HCT116 (cell line): Measurements from ENCODE around the gene PTPA. TPM values are rescaled to one million over a fixed set of nuclear protein-coding genes. Genes with fewer than 3 reads are reported as not detected.

Experiments
- ATAC-seq: fragments of 200-7000 bp; cut with Tn5 transposase; 2 replicates; pipeline ENCODE4 v1.9.1; 2020; ENCODE audit warnings: mild to moderate bottlenecking, moderate library complexity
- BruUV-seq: library from RNA; stranded (reverse); fragments of 400-500 nt; replicated peaks from 2 replicates; lab custom pipeline; 2021; lab: Mats Ljungman, UMichigan
- CTCF ChIA-PET: fragments of 300-600 bp; sonication (Branson Sonifier 250); formaldehyde crosslinking; loops from one replicate; lab custom pipeline; 2021; ENCODE audit warnings: antibody characterized with exemption; lab: Charles Lee
- POLR2A ChIA-PET: fragments of 300-600, 350-600 bp; sonication (Branson Sonifier 250); formaldehyde crosslinking; loops from one replicate; lab custom pipeline; 2021; ENCODE audit warnings: antibody characterized with exemption; lab: Charles Lee
- RAD21 ChIA-PET, 2 experiments: fragments of 300-600 bp; sonication (Branson Sonifier 250); formaldehyde crosslinking; loops; one replicate each; lab custom pipeline; 2023; ENCODE audit warnings: low total read pairs in 2 of 2; ENCODE audit not compliant: uncharacterized antibody in 2 of 2, unreplicated experiment in 2 of 2, low non-redundant PET in 1 of 2; lab: Charles Lee
- DNase-seq: peaks from one replicate; pipeline ENCODE4 v3.0.0-alpha.2; 2010; ENCODE audit warnings: low read depth, low spot score
- H2AFZ ChIP-seq: fragments of 200-600 bp; shearing (Covaris generic), sonication (generic); 2 replicates; pipeline ENCODE4 v1.6.1; 2017; ENCODE audit warnings: low read depth, mixed run types, mixed read lengths, antibody characterized with exemption, low read length; ENCODE audit not compliant: poor library complexity, severe bottlenecking
- H3K27ac ChIP-seq: 2 replicates; pipeline ENCODE4 v1.5.1; 2012; ENCODE audit warnings: low read depth, low read length
- H3K27me3 ChIP-seq: fragments of 200-600 bp; sonication (generic); 2 replicates; pipeline ENCODE4 v1.6.1; 2016; ENCODE audit warnings: mixed run types, low read length, mixed read lengths; ENCODE audit not compliant: insufficient read depth
- H3K36me3 ChIP-seq, 2 experiments: fragments of 200-500 bp in 1 of 2; fragments of 200-600 bp in 1 of 2; sonication (Bioruptor generic) in 1 of 2; sonication (generic) in 1 of 2; 2 replicates each; pipeline versions ENCODE4 v1.5.1 to v1.6.1; 2014 to 2016; ENCODE audit warnings: low read length in 2 of 2, inconsistent platforms in 1 of 2, mixed read lengths in 1 of 2, mixed run types in 1 of 2; ENCODE audit not compliant: insufficient read depth in 2 of 2, control insufficient read depth in 1 of 2
- H3K4me1 ChIP-seq, 2 experiments: fragments of 200-600 bp in 1 of 2; sonication (generic) in 1 of 2; 2 replicates each; pipeline versions ENCODE4 v1.5.1 to v1.6.1; 2012 to 2017; ENCODE audit warnings: low read length in 2 of 2, inconsistent platforms in 1 of 2, mild to moderate bottlenecking in 1 of 2, mixed read lengths in 1 of 2, mixed run types in 1 of 2, moderate library complexity in 1 of 2; ENCODE audit not compliant: insufficient read depth in 2 of 2, control insufficient read depth in 1 of 2
- H3K4me2 ChIP-seq: fragments of 200-600 bp; sonication (generic); 2 replicates; pipeline ENCODE4 v1.6.1; 2017; ENCODE audit warnings: mixed run types, low read length, mixed read lengths
- H3K4me3 ChIP-seq, 2 experiments: fragments of 200-600 bp in 1 of 2; sonication (generic) in 1 of 2; replicated peaks in 1 of 2; 2 replicates each; pipeline ENCODE4 v1.5.1; 2011 to 2016; ENCODE audit warnings: low read length in 2 of 2, control low read depth in 1 of 2, low read depth in 1 of 2, mild to moderate bottlenecking in 1 of 2, mixed read lengths in 1 of 2, mixed run types in 1 of 2
- H3K79me2 ChIP-seq: fragments of 200-600 bp; sonication (generic); 2 replicates; pipeline ENCODE4 v1.6.1; 2017; ENCODE audit warnings: mild to moderate bottlenecking, mixed run types, low read length, moderate library complexity, mixed read lengths; ENCODE audit not compliant: insufficient read depth
- H3K9ac ChIP-seq: fragments of 200-600 bp; sonication (generic); 2 replicates; pipeline ENCODE4 v1.6.1; 2016; ENCODE audit warnings: low read length, mixed read lengths
- H3K9me2 ChIP-seq: fragments of 200-600 bp; sonication (generic), shearing (Covaris generic); 2 replicates; pipeline ENCODE4 v1.6.1; 2017; ENCODE audit warnings: mixed run types, mild to moderate bottlenecking, moderate library complexity; ENCODE audit not compliant: insufficient read depth
- H3K9me3 ChIP-seq, 2 experiments: fragments of 200-500 bp in 1 of 2; fragments of 200-600 bp in 1 of 2; sonication (Bioruptor generic) in 1 of 2; sonication (generic) in 1 of 2; 2 replicates each; pipeline ENCODE4 v1.6.1; 2014 to 2017; ENCODE audit warnings: low read length in 2 of 2, mixed read lengths in 2 of 2, inconsistent platforms in 1 of 2, low read depth in 1 of 2, mild to moderate bottlenecking in 1 of 2, mixed run types in 1 of 2, moderate library complexity in 1 of 2; ENCODE audit not compliant: control insufficient read depth in 1 of 2, insufficient read depth in 1 of 2
- H4K20me1 ChIP-seq: fragments of 200-600 bp; sonication (generic), shearing (Covaris generic); 2 replicates; pipeline ENCODE4 v1.6.1; 2017; ENCODE audit warnings: mixed run types, mild to moderate bottlenecking, moderate library complexity; ENCODE audit not compliant: insufficient read depth
- CBX3 ChIP-seq: IDR thresholded peaks from 2 replicates; pipeline ENCODE4 v1.6.1; 2012; ENCODE audit warnings: low read depth
- EGR1 ChIP-seq: IDR thresholded peaks from 2 replicates; pipeline ENCODE4 v1.6.1; 2012; ENCODE audit warnings: low read depth
- ELF1 ChIP-seq: IDR thresholded peaks from 2 replicates; pipeline ENCODE4 v1.6.1; 2012; ENCODE audit warnings: low read depth, borderline replicate concordance
- EZH2phosphoT487 ChIP-seq: fragments of 200-600 bp; IDR thresholded peaks from 2 replicates; pipeline ENCODE4 v1.6.1; 2018; ENCODE audit warnings: antibody characterized with exemption, borderline replicate concordance
- FOSL1 ChIP-seq: IDR thresholded peaks from 2 replicates; pipeline ENCODE4 v1.6.1; 2012; ENCODE audit warnings: low read depth
- JUND ChIP-seq: IDR thresholded peaks from 2 replicates; pipeline ENCODE4 v1.6.1; 2012
- POLR2A ChIP-seq: IDR thresholded peaks from 2 replicates; pipeline ENCODE4 v1.7.0; 2011; ENCODE audit warnings: borderline replicate concordance; ENCODE audit not compliant: insufficient read depth, insufficient read length; ENCODE audit errors: extremely low read depth
- POLR2AphosphoS5 ChIP-seq: IDR thresholded peaks from 2 replicates; pipeline ENCODE4 v1.6.1; 2011; ENCODE audit warnings: mild to moderate bottlenecking, low read depth, low read length, moderate library complexity
- RAD21 ChIP-seq: IDR thresholded peaks from 2 replicates; pipeline ENCODE4 v1.6.1; 2012; ENCODE audit warnings: low read depth, mild to moderate bottlenecking
- SIN3A ChIP-seq: IDR thresholded peaks from 2 replicates; pipeline ENCODE4 v1.6.1; 2012; ENCODE audit warnings: low read depth
- SP1 ChIP-seq: IDR thresholded peaks from 2 replicates; pipeline ENCODE4 v1.6.1; 2012; ENCODE audit warnings: low read depth
- TCF7L2 ChIP-seq: IDR thresholded peaks from 2 replicates; pipeline ENCODE4 v1.7.0; 2011; ENCODE audit warnings: borderline replicate concordance, inconsistent platforms; ENCODE audit not compliant: insufficient read depth, insufficient read length; ENCODE audit errors: extremely low read depth
- ZFX ChIP-seq: fragments of 450-650 bp; IDR thresholded peaks from 2 replicates; pipeline ENCODE4 v1.6.1; 2017
- ZNF274 ChIP-seq: fragments of 200-500 bp; sonication (Bioruptor generic); IDR thresholded peaks from 2 replicates; pipeline ENCODE4 v1.6.1; 2014; ENCODE audit warnings: mild to moderate bottlenecking, low read depth, low read length, inconsistent platforms
- intact Hi-C: fragments of 100-400 bp; cut with micrococcal nuclease; formaldehyde crosslinking; loops from 2 replicates; pipeline ENCODE4 v1.10.0; 2022
- total RNA-seq: library from RNA; stranded (reverse); gene quantifications from one replicate; pipeline ENCODE4 v1.2.1, GENCODE V29; 2021; ENCODE audit not compliant: unreplicated experiment
- TF ChIP-seq, protein P1 (sequence below), 3 experiments: fragments of 200-600 bp in 1 of 3; sonication (generic) in 1 of 3; IDR thresholded peaks in 2 of 3; conservative IDR thresholded peaks in 1 of 3; 2 replicates each; pipeline ENCODE4 v1.5.1; 2012 to 2017; ENCODE audit warnings: low read depth in 2 of 3, low read length in 2 of 3, antibody characterized with exemption in 1 of 3, borderline replicate concordance in 1 of 3, control low read depth in 1 of 3, mild to moderate bottlenecking in 1 of 3, mixed read lengths in 1 of 3, mixed run types in 1 of 3, moderate library complexity in 1 of 3; ENCODE audit not compliant: insufficient read depth in 1 of 3

The PTPA gene
- total RNA-seq, 1 experiment from 2014 or later = 177 TPM

DNA sequence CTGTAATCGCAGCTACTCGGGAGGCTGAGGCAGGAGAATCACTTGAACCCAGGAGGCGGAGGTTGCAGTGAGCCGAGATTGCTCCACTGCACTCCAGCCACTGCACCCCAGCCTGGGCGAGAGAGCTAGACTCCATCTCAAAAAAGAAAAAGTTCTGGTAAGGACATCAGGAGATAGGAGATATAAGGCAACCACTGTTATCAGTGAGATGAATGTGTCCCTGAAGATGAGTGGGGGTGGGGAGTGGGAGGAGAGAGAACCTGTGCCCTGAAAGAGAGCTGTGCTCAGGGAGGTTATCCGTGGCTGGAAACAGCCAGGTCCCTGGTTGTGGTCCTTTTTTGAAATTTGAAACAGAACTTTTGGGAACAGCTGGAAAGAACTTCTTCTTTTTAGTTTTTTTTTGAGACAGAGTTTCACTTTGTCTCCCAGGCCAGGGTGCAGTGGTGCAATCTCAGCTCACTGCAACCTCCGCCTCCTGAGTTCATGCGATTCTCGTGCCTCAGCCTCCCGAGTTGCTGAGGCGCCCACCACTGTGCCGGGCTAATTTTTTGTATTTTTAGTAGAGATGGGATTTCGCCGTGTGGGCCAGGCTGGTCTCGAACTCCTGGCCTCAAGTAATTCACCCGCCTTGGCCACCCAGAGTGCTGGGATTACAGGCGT, 2.6 kb downstream of the PTPA start:
- H3K9me3 ChIP-seq = no peaks in the 10 kb centered on the region
- TF ChIP-seq TCF7L2 (no peak), FOSL1 (no peak), POLR2A (no peak), SIN3A (no peak), ZFX (no peak), EZH2phosphoT487 (no peak), ZNF274 (no peak), RAD21 (no peak), SP1 (no peak), ELF1 (no peak), POLR2AphosphoS5 (no peak), JUND (no peak), EGR1 (no peak), CBX3 (no peak)
- TF ChIP-seq, protein P1, sequence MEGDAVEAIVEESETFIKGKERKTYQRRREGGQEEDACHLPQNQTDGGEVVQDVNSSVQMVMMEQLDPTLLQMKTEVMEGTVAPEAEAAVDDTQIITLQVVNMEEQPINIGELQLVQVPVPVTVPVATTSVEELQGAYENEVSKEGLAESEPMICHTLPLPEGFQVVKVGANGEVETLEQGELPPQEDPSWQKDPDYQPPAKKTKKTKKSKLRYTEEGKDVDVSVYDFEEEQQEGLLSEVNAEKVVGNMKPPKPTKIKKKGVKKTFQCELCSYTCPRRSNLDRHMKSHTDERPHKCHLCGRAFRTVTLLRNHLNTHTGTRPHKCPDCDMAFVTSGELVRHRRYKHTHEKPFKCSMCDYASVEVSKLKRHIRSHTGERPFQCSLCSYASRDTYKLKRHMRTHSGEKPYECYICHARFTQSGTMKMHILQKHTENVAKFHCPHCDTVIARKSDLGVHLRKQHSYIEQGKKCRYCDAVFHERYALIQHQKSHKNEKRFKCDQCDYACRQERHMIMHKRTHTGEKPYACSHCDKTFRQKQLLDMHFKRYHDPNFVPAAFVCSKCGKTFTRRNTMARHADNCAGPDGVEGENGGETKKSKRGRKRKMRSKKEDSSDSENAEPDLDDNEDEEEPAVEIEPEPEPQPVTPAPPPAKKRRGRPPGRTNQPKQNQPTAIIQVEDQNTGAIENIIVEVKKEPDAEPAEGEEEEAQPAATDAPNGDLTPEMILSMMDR (IDR thresholded peaks at IDR 0.05 in 2 of 3, conservative IDR thresholded peaks at IDR 0.05 in 1 of 3; ENCODE audit: borderline replicate concordance in 1 of 3, insufficient read depth in 1 of 3, low read depth in 2 of 3, low read length in 2 of 3) = no peak
- no peak overlapping the region for H3K4me3 ChIP-seq
- no peak overlapping the region for H3K9ac ChIP-seq
- H3K79me2 ChIP-seq = peaks cover 66% of the 10 kb centered on the region
- H2AFZ ChIP-seq = no peak overlapping the region
- H3K27me3 ChIP-seq = no peaks in the 10 kb centered on the region
- POLR2A ChIA-PET = interaction anchor here (0.6 to 1.1 kb wide), 2 partner anchors 64 to 327 kb away, joined by 3 to 4 read pairs; partner anchors contain the start of gene IER5L
- H3K27ac ChIP-seq = no peak overlapping the region
- H3K9me2 ChIP-seq = no peaks in the 10 kb centered on the region
- no peak for ATAC-seq
- no peaks in the 10 kb centered on the region for H3K36me3 ChIP-seq
- peaks cover 21 to 52% of the 10 kb centered on the region in 2 experiments for H3K4me1 ChIP-seq
- RAD21 ChIA-PET = no interaction called here
- no peaks in the 10 kb centered on the region for H4K20me1 ChIP-seq
- BruUV-seq = no TSS peak
- no peak overlapping the region for H3K4me2 ChIP-seq
- CTCF ChIA-PET = no interaction called here
- DNase-seq = no peak
- intact Hi-C loops = no loop called here
